HG02759 (cell line): ENCODE measurements around the gene PIAS1.
"Not testable (repeated sequence)": the region's sequence is repeated elsewhere in the genome, so short reads cannot be mapped to it uniquely, and the experiment has no call there.

Experiments used
- ATAC-seq: cut with Tn5 transposase; IDR thresholded peaks from one replicate; pipeline ENCODE4 v1.9.1; 2021; ENCODE audit warnings: mild to moderate bottlenecking, moderate library complexity; ENCODE audit not compliant: unreplicated experiment

Gene PIAS1

DNA sequence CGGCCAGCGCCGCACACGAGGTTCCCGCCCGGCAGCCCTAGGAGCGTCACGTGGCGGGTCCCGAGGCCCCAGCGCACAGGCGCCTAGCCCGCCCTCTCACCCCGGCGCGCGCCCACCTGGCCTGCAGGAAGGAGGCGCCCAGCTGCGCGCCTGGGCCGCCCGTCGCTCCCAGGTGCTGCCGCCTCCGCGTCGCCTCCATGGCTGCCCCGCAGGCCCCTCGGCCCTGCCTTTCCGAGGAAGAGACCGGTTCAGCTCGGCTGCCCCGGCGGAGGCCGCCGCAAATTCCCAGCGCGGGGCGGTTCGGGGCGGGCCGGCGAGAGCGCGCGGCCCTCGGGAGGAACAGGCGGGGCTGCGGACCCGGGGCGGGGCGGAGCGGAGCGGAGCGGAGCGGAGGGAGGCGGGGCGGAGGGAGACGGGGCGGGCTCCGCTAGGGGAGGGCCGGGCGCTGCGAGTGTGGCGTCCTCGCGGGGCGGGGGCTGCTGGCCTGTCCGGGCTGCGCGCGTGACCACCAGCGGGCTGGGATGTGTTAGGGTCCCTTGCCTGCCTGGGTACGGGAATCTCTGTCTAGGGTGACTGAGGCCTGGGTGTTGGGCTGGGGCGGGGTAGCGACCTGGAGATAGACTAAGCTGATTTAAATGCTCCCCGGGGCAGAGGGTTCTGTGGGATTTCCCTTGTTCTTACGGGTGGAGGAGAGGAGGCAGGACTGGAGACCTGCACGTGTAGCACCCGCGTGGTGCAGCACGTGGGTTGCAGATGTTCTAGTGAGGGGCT lies 175.5 kb downstream of the PIAS1 start, which contains the start of gene CLN6:
Gene CLN6, minus strand, starts transcription at position 343 of the 771 bp plus-strand sequence. Its CDS starts 144 bp downstream, at position 199.
- peak; percentile 83 for ATAC-seq

DNA sequence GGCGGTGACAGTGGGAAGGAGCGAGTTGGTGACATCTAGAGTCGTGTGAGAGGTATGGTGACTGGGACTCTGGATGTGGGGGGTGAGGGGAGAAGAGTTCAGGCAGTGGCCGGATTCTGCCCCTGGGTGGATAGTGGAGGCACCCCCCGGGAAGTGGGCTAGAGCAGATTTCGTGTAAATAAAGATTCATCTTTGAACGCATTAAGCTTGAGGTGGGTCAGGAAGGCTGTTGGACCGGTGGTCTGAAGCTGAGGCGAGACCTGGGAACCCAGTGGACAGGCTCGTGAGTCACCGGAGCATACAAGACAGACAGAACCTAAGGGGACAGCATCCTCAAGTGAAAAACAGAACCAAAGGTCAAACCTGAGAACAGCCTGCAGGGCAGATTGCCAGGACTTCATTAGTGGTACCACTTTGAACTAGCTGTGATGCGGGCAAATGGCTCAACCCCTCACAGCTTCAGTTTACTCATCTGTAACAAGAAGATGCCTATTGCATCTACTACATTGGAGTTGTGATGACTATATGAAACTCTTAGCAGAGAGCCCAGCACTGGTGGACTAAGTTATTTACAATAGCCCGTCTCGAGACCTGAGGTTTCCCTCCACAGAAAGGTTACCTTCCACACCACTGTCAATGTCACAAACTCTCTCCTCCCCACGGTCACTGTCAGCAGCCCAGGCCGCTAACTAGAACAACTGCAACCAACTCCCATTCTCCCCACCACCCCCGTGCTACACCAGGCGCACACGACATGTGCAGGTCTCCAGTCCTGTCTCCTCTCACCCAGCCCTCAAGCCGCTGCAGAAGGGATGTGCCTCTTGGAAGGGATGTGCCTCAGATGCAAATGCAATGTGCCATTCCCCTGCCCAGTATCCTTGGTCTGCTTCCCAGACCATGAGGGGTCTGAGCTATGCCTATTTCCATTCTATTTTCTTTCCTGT lies 176.3 kb downstream of the PIAS1 start:
- no peak for ATAC-seq

DNA sequence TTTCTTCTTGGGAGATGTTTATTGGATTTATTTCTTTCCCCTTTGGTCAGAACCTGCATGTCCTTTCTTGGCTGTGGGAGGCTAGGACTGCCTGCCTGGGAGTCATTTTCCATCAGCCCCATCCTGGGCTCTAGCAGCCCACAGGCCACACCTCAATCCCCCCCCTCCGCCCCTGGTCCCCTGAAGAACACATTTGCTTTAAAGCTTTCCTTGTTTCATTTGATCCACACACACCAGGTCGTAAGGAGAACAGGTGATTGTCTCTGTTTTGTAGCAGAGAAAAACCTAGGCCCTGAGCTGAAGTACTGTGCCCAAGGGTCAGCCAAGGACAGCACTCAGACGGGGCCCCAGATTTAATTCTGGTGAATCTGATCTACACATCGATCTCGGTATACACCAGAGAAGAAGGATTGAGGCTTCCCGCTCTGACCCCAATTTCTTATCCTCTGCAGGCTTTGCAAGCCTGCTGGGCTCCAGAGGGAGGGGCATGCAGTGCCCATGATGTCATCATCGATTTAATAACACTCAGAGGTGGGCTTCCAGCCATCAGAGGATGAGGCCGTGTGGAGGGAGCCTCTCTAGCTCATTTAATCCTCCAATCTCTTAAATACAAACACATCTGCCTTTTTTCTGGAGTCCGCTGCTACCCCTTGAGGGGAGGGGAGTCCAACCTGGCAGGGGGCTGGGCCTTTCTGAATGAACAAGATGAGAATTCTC lies 177.1 kb downstream of the PIAS1 start:
- no peak for ATAC-seq

DNA sequence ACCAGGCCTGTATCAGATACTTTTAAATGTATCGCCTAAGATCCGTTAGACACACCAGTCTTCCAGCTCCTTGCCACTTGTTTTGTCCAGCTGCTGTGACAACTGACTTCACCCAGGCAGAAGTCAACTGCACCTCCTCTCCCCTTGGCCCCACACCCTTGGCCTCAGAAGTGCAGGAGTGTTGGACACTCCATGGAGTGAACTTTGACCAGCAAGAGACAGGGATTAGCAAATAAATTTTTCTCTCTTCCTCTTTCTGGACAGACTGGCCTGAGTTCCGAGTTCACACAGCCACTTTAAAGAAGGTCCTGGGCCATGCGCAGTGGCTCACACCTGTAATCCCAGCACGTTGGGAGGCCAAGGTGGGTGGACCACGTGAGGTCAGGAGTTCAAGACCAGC lies 178.3 kb downstream of the PIAS1 start:
- no peak for ATAC-seq

DNA sequence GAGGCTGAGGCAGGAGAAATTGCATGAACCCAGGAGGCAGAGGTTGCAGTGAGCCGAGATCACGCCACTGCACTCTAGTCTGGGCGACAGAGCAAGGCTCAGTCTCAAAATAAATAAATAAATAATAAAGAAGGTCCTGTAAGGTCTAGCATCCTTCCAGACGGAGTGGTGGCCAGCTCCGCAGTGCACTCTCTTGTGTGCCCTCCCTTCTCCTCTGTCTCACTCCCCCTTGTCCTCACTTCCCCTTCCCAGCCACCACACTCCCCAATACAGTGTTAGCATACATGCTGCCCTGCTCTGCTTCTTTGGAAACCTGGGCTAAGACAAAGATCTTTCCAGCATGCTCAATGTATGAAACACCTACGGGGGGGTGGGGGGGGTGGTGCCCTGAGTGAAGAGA lies 178.8 kb downstream of the PIAS1 start:
- no peak for ATAC-seq

DNA sequence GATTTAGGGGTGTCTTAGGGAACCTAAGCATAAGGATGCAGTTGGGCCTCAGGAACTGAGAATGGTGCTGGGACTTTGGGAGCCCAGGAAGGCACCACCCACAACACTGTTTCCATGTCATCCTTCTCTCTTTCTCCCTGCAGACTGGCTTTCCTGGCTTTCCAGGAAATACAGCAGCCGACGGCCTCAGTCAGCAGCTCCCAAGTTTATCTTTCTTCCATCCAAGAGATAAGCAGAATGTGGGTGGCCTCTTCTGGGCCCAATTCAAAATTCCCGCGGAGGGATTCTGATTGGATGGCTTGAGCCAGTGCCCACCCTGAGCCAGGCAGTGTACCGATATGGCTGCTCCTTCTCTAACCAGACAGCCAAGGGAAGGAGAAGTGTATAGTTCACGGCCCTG lies 179.9 kb downstream of the PIAS1 start:
- no peak for ATAC-seq

DNA sequence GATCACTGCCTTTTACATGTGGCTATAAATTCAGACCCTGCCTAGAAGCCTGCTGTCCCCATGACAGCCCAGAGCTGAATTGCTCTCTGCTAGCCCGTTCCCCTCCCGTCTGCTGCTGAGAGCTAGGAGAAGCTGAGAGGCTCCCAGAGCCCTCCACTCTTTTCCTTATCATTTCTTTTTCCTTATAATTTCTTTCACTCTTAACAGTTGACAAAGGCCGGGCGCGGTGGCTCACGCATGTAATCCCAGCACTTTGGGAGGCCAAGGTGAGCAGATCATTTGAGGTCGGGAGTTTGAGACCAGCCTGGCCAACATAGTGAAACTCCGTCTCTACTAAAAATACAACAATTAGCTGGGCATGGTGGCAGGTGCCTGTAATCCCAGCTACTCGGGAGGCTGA lies 180.4 kb downstream of the PIAS1 start:
- not testable (repeated sequence) for ATAC-seq

DNA sequence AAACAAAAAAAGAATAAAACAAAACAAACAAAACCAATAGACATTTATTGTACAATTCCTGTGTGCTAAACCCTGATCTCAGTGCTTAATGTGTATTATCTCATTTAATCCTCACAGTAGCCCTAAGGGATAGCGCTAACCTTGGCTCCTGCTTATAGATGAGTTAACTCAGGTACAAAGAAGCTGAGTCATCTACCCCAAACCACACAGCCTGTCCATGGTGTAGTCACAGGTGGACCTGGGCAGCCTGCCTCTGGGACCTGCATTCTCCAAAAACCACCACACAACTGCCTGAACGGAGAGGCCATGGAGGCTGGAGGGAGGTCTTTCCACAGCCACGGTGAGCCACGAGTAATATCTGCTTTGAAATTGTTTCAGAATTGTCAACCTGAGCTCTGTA lies 180.9 kb downstream of the PIAS1 start:
- no peak for ATAC-seq

DNA sequence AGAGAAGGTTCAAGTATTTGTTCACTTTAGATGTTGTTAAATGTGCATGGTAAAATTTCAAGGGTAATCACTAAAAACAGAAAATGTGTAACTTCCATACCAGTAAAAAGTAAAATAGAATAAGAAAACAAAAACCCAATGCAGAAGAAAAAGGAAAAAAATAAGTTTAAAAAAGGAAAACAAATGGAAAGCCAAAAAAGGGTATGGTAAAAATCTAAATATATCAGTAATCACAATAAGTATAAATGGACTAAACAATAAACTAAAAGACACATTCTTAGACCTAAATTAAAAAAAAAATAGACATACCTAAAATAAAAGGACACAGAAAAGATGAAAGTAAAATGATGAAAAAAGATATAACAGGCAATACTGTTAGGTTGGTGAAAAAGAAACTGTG lies 184.9 kb downstream of the PIAS1 start:
- ATAC-seq: no peak

DNA sequence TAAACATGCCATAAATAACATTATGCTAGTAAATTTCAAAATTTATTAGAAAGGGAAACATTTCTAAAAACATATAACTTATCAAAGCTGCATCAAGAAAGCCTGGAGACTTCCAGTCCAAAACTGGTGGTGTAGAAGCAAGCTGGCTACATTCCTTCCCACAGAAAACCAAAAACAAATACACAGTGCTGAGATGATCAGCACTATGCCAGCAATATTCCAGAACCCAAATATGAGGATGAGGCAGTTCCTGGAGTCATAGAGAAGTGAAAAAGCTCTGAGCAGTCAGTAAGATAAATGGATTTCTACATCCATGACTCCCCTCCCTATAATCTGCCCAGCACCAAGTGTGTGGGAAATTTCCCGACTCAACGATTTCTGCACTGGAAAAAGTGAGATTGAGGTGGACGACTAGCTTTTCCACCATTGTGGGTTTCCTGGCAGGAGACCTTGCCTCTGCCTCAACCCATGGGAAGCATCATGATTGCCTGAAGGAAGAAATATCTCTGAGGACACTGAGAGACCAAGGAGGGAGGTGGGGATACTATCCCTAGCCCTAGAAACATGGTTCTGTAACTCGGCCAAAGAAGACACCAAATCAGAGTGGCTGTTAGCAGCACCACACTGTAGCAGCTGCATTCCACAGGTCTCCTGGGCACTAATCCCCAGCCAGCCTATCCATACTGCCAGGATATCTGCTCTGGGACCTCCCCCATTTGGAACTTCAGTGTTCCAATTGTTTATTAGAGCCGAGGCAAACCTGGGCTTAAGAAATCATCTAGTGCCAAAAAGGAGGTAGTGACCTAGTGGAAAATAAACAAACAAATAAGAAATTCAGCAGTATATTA lies 187.2 kb downstream of the PIAS1 start:
- ATAC-seq: no peak
